ENCODE data around the gene NTM.
A peak's percentile ranks its signal among the peaks of the same experiment; 100 is the strongest.

Gene NTM

DNA sequence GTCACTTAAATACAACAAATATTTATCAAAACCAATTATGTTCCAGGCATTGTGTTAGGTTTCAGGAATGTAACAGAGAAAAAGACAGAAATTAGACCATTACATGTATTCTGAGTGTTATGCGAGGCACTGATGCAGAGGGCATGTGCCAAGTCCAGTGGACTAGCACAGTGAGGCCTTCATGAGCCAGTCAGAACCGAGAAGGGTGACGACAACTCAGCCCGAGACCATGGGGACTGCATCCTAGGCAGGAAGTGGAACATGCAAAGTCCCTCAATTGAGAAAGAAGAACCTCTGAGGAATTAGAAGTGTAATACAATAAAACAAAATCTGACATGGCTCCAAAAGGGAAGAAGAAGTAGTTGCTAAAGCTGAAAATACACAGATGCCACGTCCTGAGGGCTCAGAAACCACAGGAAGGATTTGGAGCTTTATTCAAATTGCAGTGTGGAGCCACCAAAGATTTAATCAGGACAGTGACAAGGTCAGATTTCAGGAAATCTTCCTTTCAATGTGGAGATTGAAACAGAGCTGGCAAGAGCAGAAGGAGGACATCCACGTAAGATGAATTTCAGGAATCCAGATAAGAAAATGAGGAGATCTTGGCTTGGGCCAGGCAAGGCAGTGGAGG, 529.6 kb downstream of the NTM start:
- TF ChIP-seq CTCF (IDR thresholded peaks at IDR 0.05; ENCODE audit: low read depth, low read length): no peak
- no peak for DNase-seq (ENCODE audit: low read depth in 2 of 2)
- no peak overlapping the region for H3K4me3 ChIP-seq (replicated peaks in 1 of 2; ENCODE audit: low read depth in 2 of 2, low read length in 2 of 2)

GRCh38 chr11:131902421-131902820, 532.0 kb downstream of the NTM start:
- TF ChIP-seq CTCF (IDR thresholded peaks at IDR 0.05; ENCODE audit: low read depth, low read length): no peak
- no peak for DNase-seq (ENCODE audit: low read depth in 2 of 2)
- H3K4me3 ChIP-seq (replicated peaks in 1 of 2; ENCODE audit: low read depth in 2 of 2, low read length in 2 of 2): no peak overlapping the region

DNA sequence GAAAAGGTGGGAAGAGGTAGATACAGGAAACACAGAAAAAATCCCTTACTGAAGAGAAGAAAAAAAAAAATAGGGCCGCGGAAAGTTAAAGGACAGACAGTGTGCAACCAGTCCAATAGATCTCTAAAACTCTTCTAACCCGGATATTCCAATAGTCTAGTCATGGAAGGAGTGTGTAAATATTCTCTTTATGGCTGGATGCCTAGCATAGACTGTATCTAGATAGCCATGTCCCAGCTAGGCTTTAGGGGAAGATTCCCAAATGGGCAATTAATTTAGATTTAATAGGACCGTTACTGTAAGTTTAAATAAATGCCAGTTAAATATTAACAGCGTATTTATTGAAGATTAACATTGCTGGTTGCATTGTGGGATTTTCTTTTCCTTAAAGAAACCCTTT, 532.7 kb downstream of the NTM start:
- TF ChIP-seq CTCF (IDR thresholded peaks at IDR 0.05; ENCODE audit: low read depth, low read length): no peak
- DNase-seq (ENCODE audit: low read depth in 2 of 2): no peak
- no peak overlapping the region for H3K4me3 ChIP-seq (replicated peaks in 1 of 2; ENCODE audit: low read depth in 2 of 2, low read length in 2 of 2)

DNA sequence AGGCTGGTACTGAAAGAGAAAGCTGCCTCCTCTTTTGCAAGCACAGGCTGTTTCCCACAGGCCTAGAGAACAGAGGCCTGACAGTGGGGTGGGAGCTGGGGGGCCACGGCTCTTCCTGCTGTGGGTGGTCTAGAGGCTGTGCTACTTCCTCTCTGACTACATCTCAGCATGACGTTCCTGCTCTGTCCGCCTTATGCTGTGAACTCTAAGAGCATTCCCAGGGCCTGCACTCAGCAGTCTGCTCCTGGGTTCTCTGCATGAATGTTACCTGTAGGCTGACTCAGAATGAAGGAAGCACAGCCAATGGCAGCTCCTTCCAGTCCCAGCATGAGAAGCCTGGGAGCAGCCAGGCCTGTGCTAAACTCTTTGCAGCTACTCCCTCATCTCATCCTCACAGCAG, 534.3 kb downstream of the NTM start:
- no peak overlapping the region for H3K4me3 ChIP-seq (replicated peaks in 1 of 2; ENCODE audit: low read depth in 2 of 2, low read length in 2 of 2)
- no peak for TF ChIP-seq CTCF (IDR thresholded peaks at IDR 0.05; ENCODE audit: low read depth, low read length)
- DNase-seq (ENCODE audit: low read depth in 2 of 2): no peak

DNA sequence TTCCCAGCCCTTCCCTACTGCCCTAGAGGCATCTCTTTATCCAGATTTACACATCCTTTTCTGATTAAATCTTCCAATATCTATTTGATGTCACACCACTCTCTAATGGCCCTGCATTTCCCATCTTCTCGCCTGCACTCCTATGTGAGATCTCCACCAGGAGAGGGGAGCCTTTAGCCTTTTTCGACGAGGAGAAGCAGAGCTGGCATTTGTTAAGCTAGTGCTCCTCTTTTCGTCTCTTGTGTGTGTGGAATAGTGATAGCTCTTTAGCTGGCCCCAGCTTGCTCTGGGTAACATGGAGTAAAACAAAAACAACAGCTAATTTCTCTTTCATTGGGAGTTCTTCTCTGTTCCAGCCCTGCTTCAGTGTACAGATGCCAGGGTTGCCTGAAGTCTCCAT, 536.5 kb downstream of the NTM start:
- peak in 1 of 2 donors; percentile 26 for DNase-seq (ENCODE audit: low read depth in 2 of 2)
- H3K4me3 ChIP-seq (replicated peaks in 1 of 2; ENCODE audit: low read depth in 2 of 2, low read length in 2 of 2): no peak overlapping the region
- peak; percentile 4 for TF ChIP-seq CTCF (IDR thresholded peaks at IDR 0.05; ENCODE audit: low read depth, low read length)

DNA sequence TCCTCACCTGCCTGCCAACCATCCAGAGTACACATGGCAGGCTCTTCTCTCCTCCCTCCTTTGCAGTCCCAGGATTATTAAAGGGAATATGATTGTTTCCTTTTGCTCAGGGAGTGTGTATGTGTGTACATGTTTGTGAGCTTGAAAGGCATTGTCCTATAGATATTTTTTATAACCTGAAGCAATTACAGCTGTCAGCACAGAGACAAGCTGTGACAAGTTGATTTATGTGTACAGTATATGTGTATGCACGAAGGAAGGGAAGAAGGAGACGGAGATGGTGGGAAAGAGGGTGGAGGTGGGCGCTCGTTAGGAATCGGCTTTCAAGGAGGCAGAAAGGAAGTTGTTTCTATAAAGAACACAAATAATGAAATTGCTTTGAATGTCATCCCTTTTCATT, 537.0 kb downstream of the NTM start:
- TF ChIP-seq CTCF (IDR thresholded peaks at IDR 0.05; ENCODE audit: low read depth, low read length): no peak
- H3K4me3 ChIP-seq (replicated peaks in 1 of 2; ENCODE audit: low read depth in 2 of 2, low read length in 2 of 2): no peak overlapping the region
- no peak for DNase-seq (ENCODE audit: low read depth in 2 of 2)

- H3K4me3 ChIP-seq (replicated peaks in 1 of 2; ENCODE audit: low read depth in 2 of 2, low read length in 2 of 2): no peak overlapping the region
- DNase-seq (ENCODE audit: low read depth in 2 of 2): peak in 1 of 2 donors; percentile 59
- TF ChIP-seq CTCF (IDR thresholded peaks at IDR 0.05; ENCODE audit: low read depth, low read length): no peak
Measured at GRCh38 chr11:131908316-131908715, 537.9 kb downstream of the NTM start.
